Measurements from ENCODE around the gene DNAJC1.
"Not testable (repeated sequence)": the region's sequence is repeated elsewhere in the genome, so short reads cannot be mapped to it uniquely, and the experiment has no call there.

The DNAJC1 gene

DNA sequence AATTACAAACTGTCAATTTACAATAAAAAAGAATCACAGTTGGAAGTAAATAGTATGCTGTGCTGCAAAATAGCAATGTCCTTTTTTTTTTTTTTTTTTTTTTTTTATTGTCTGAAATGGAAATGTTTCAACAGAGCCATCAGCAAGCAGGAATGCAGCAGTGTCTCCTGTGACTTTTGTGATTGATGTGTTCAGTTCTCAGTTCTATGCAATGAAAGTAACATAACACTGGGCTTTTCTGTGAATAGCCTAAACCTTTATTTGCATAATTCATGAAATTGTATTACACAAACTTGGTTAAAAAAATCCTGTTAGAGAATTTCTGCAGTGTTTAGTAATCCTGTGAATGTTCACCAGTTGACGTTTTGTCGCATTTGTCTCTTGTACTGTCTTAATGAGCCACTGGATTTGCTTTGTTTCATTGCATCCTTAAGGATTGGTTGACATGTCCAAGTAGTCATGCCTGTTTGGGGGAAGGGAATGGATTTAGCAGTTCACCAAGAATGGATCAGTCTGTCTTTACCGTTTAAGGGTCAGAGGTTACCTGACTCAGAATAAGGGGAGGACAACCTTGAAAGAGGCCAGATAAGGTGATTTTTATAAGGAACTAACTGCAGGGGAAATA, 276.8 kb downstream of the DNAJC1 start:
- no peak for DNase-seq (ENCODE audit: low read depth)

DNA sequence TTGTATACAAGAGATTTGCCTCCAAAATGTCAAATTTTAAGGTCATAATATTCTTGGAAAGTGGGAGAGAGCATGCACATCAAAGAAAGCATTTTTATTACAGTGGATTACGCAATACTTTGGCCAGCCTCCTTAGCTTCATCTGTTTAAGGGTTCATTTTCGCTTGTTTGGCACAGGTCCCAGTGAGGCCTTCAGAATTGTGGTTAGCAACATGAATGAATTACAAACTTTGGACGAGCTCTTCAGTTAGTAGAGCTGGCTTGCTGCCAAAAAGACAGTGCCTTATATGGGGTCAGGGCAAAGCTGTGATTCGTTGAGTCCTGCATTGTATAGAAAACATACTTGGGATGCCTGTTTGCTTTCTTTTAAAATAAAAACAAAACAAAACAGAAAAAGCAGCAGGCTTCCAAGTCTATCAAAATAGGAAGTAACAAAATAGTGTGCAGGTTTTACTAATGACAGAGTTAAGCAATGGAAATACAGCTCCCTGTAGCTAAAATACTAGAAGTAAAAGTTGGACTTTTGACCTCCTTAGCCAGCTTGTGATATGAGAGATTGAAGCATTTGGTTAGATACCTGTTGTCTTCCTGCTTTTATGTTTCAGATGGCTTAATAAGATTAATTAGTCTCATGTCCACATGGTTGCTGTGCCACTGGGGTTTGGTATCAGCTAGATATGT, 278.7 kb downstream of the DNAJC1 start:
- DNase-seq (ENCODE audit: low read depth), result peak; percentile 99

DNA sequence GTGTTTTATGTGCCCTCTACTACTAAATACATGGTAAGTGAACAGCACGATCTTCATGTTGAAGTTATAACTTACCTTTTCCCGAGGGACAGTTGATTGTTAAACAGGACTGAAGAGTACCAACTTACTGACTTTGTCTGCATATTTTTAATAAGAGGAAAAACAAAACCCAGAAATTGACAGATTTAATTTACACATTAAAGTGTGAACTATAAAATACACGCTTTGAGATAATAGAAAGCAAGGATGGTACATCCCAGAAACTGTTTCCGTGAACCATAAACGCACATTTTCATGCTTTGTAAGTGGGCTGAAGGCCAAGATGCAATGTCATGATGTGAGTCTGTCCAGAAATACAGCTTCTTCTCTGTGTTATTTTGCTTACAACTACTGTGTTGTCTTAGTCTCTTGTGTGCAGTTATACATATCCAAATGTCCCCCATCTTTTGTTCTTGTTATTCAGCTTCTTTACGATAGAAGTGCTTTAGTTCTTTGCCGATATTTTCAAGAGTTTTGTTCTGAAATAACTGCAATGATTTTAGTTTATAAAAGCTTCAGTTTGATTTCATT, 279.4 kb downstream of the DNAJC1 start:
- DNase-seq (ENCODE audit: low read depth), result no peak

DNA sequence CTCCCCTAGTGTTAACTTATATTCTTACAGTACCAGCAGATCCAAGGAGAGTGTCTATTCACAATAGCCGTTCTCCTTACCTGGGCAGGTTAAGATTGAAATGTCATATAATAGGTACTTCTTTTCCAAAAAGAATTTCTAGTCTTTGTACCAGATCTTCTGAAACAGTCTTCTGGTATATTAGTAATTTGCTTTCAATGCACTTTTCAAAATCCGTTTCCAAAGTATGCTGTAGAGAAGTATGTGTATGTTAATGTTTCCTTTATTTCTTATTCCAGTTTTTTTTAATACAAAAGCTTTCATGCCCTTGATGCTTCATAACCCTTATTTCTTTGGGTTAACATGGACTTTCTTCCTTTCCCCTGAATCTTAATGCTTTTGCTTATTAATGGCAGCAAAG, 281.3 kb downstream of the DNAJC1 start:
- no peak for DNase-seq (ENCODE audit: low read depth)

DNA sequence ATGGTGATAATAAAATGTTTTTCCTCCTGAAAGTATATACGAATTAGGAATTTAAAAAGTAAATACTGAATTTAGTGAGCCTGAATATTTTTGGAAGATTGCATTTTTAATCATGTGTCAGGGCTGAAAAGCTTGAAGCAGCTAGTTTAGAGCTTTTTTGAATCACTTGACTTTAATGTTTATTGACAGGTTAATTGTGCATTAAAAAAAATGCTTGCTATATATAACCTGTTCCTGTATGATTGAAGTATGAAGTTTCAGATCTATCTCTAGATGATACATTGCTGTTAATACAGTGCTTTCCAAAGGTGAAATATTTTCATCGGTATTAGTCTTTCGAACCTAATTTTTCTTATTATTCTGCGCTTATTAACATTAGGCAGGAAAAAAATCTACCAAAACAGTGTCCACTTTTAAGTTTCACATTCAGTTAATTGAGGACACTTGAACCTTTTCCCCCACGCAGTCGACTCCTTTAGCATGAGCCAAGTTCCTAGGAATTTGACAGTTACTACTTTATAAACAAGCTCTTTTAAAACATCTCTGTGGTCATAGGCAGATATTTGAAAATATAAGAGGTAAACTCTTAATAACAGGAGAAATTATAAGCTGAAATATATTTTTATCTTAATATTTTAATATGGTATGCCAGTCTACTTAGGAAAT, 282.4 kb downstream of the DNAJC1 start:
- no peak for DNase-seq (ENCODE audit: low read depth)

DNA sequence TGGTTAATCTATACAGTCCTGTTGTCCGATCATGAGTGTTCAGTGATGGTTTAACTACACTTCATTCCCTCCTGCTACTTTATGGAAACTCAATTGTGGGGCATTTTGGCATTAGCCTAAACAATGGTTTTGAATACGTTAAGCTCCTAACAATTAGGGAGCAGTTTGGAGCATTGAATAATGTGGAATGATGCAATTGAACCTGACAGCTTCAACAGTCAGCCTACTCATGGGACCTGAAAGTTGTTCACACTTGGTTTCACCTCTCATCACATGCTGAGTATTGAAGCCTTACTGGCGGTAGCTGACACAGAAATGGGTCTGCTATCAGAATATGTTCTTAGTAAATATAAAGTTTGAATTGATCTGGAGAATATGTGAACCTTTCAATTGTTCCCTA, 283.4 kb downstream of the DNAJC1 start:
- no peak for DNase-seq (ENCODE audit: low read depth)

DNA sequence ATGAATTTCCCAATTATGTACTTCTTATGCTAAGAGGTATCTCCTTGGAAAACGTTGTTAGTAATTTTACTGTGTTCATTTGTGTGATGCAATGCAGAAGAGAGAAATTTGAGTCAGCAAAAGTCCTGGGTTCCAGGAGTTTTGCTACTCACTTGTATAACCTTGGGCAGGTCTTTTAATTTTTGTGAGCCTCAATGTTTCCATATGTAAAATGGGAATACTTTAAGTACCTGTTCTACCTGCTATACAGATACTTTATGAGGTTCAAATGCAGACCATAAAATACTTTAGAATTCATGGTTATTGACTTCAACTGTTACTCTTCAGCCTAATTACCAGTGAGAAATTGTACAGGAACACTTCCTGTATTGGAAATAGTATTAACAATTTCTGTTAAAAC, 284.0 kb downstream of the DNAJC1 start:
- DNase-seq (ENCODE audit: low read depth), result no peak

DNA sequence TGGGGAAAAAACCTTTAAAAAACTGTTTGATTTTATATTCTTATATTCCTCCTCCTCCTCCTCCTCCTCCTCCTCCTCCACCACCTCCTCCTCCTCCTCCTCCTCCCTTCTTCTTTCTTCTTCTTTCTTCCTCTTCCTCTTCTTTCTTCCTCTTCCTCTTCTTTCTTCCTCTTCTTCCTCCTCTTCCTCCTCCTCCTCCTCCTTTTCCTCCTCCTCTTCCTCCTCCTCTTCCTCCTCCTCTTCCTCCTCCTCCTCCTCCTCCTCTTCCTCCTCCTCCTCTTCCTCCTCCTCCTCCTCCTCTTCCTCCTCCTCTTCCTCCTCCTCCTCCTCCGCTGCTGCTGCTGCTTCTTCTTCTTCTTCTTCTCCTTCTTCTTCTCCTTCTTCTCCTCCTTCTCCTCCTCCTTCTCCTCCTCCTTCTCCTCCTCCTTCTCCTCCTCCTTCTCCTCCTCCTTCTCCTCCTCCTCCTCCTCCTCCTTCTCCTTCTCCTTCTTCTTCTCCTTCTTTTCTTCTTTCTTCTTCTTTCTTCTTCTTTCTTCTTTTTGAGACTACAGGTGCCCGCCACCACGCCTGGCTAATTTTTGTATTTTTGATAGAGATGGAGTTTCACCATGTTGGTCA, 286.0 kb downstream of the DNAJC1 start:
- not testable (repeated sequence) for DNase-seq (ENCODE audit: low read depth)

DNA sequence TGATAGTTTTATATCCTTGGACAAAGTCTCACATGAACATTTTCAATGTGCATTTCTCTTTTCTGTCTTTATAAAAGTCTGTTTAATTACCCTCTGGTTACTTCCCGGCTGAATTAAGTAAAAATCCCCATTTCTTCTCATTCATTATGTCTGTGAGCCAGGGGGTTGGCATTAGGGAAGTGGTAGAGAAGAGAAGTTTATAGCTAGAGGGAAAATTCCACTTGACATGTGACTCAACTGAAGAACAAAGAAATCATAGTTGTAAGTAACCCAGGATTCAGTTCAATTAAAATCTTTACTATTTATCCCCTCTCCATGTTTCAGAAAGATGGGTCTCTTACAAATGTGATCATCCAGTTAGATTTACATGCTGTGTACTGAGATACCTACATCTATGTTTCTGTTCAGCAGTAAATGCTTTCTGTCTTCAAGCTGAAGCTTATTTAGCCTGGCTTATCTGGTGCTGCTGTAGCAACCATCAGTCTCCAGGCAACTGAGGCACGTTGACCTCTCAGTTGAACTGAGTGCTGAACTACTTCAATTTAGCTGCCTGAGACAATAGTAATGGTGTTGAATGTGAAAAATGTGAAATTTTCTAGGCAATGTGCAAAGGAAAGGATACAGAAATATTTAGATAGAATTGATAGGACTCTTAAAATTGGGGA, 287.9 kb downstream of the DNAJC1 start:
- DNase-seq (ENCODE audit: low read depth), result no peak

DNA sequence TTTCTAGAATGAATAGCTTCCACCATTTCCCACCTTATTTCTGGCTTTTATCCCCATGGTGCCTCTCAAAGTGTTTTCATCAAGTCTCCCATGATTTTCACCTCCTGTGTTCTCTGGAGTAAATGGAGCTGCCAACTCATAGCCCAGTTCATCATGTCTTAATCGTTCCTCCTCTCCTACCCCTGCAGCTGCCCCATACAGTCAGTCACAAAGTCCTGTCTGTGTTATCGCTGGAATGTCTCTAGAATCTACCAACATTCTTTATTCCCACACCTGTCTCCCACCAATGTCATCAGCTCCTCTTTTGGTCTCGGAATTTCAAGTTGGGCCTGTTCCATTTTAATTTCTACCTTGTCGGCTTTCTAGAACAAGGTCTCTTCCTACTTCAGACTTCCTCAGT, 290.6 kb downstream of the DNAJC1 start:
- DNase-seq (ENCODE audit: low read depth), result no peak

DNA sequence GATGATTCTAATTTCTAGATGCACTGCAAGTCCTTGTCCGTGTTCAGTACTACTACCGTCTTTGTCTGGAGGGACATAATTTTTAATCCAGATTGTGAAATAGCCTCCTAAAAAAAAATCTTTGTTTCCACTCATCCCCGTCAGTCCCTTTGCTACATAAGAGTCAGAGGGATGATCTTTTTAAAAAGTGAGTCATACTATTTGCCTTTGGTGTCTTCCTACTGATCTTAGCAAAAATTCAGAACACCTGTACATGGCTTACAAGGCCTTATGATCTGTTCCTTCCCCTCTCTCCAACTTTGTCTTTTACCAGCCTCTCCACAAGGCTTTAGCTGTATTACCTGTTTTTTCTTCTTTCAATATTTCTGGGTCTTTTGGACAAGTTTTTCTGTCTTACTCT, 296.0 kb downstream of the DNAJC1 start:
- no peak for DNase-seq (ENCODE audit: low read depth)

Measured in fibroblast of gingiva (primary cell).